ENCODE data around the gene ZNRF1. TPM values are rescaled to one million over a fixed set of nuclear protein-coding genes. Genes with fewer than 3 reads are reported as not detected.

ZNRF1 gene
- total RNA-seq, 1 donor from 2014 or later = 53.7 TPM

- H3K4me1 ChIP-seq = peaks cover 2 to 23% of the 10 kb centered on the region in 2 donors
- no peaks in the 10 kb centered on the region for H3K9me3 ChIP-seq
- no peaks in the 10 kb centered on the region for H3K27me3 ChIP-seq
- H3K27ac ChIP-seq = no peak overlapping the region
- intact Hi-C loops (cut with DNase I) = loop anchor here (10.0 kb wide), 1 partner anchor 410 kb away; the partner anchor contains the start of gene MLKL
- H3K36me3 ChIP-seq = peaks cover 0 to 3% of the 10 kb centered on the region in 2 donors
- DNase-seq (ENCODE audit: low spot score in 2 of 2) = no peak
- peak overlapping the region in 1 of 2 donors; percentile 58 for H3K4me3 ChIP-seq
- TF ChIP-seq CTCF (IDR thresholded peaks at IDR 0.05) = no peak
Observed at GRCh38 chr16:75114946-75115825, 116.4 kb downstream of the ZNRF1 start.

- peak; percentile 55 to 95 for DNase-seq (ENCODE audit: low spot score in 2 of 2)
- peak within 1 kb of the TSS; percentile 49 to 58 for H3K4me3 ChIP-seq
- H3K4me1 ChIP-seq = peaks cover 0 to 16% of the 10 kb centered on the region in 2 donors
Observed at GRCh38 chr16:75116081-75116910, 117.5 kb downstream of the ZNRF1 start, which contains the start of gene LDHD. Gene LDHD (minus strand): TSS chr16:75116780. CDS start chr16:75116720, 60 bp downstream.

GRCh38 chr16:75116911-75117245 lies 118.1 kb downstream of the ZNRF1 start:
- H3K27ac ChIP-seq = no peak overlapping the region
- intact Hi-C loops (cut with DNase I) = loop anchor here (2.0 to 10.0 kb wide), 2 partner anchors 32 to 412 kb away; partner anchors contain the start of genes MLKL and ZFP1

More at GRCh38 chr16:75116081-75116910, 117.5 kb downstream of the ZNRF1 start, which contains the start of gene LDHD:
- Histone ChIP-seq H3K36me3 (peaks cover 0 to 3% of the 10 kb centered on the region in 2 donors), H3K27me3 (no peaks in the 10 kb centered on the region), H3K27ac (peak within 1 kb of the TSS; percentile 28 to 54), H3K9me3 (peaks cover 0 to 3% of the 10 kb centered on the region in 2 donors)
- intact Hi-C loops (cut with DNase I) = loop anchor here (2.0 to 10.0 kb wide), 2 partner anchors 33 to 411 kb away; partner anchors contain the start of genes MLKL and ZFP1
- TF ChIP-seq CTCF (IDR thresholded peaks at IDR 0.05) = no peak

GRCh38 chr16:75118943-75119539 lies 120.2 kb downstream of the ZNRF1 start:
- no peak for TF ChIP-seq CTCF (IDR thresholded peaks at IDR 0.05)
- Histone ChIP-seq H3K36me3 (no peaks in the 10 kb centered on the region), H3K27ac (no peak overlapping the region), H3K4me1 (peaks cover 0 to 13% of the 10 kb centered on the region in 2 donors), H3K9me3 (peaks cover 6 to 19% of the 10 kb centered on the region in 2 donors), H3K4me3 (no peak overlapping the region), H3K27me3 (no peaks in the 10 kb centered on the region)
- intact Hi-C loops (cut with DNase I) = loop anchor here (10.0 kb wide), 1 partner anchor 414 kb away; the partner anchor contains the start of gene MLKL
- DNase-seq (ENCODE audit: low spot score in 2 of 2) = no peak

More at GRCh38 chr16:75116911-75117245, 118.1 kb downstream of the ZNRF1 start:
- Histone ChIP-seq H3K4me3 (peak overlapping the region in 1 of 2 donors; percentile 58), H3K4me1 (peaks cover 0 to 13% of the 10 kb centered on the region in 2 donors), H3K9me3 (peaks cover under 1 to 9% of the 10 kb centered on the region in 2 donors), H3K36me3 (peaks cover 0 to 3% of the 10 kb centered on the region in 2 donors), H3K27me3 (no peaks in the 10 kb centered on the region)
- TF ChIP-seq CTCF (IDR thresholded peaks at IDR 0.05) = no peak
- no peak for DNase-seq (ENCODE audit: low spot score in 2 of 2)

GRCh38 chr16:75120253-75120652 lies 121.4 kb downstream of the ZNRF1 start:
- intact Hi-C loops (cut with DNase I) = no loop called here
- no peak overlapping the region for H3K4me3 ChIP-seq
- TF ChIP-seq CTCF (IDR thresholded peaks at IDR 0.05) = no peak
- peaks cover 0 to 10% of the 10 kb centered on the region in 2 donors for H3K4me1 ChIP-seq
- H3K9me3 ChIP-seq = peaks cover 6 to 19% of the 10 kb centered on the region in 2 donors
- H3K27me3 ChIP-seq = no peaks in the 10 kb centered on the region
- no peaks in the 10 kb centered on the region for H3K36me3 ChIP-seq
- no peak for DNase-seq (ENCODE audit: low spot score in 2 of 2)
- H3K27ac ChIP-seq = no peak overlapping the region
